ENCODE measurements around the gene NAA40.

NAA40 gene

DNA sequence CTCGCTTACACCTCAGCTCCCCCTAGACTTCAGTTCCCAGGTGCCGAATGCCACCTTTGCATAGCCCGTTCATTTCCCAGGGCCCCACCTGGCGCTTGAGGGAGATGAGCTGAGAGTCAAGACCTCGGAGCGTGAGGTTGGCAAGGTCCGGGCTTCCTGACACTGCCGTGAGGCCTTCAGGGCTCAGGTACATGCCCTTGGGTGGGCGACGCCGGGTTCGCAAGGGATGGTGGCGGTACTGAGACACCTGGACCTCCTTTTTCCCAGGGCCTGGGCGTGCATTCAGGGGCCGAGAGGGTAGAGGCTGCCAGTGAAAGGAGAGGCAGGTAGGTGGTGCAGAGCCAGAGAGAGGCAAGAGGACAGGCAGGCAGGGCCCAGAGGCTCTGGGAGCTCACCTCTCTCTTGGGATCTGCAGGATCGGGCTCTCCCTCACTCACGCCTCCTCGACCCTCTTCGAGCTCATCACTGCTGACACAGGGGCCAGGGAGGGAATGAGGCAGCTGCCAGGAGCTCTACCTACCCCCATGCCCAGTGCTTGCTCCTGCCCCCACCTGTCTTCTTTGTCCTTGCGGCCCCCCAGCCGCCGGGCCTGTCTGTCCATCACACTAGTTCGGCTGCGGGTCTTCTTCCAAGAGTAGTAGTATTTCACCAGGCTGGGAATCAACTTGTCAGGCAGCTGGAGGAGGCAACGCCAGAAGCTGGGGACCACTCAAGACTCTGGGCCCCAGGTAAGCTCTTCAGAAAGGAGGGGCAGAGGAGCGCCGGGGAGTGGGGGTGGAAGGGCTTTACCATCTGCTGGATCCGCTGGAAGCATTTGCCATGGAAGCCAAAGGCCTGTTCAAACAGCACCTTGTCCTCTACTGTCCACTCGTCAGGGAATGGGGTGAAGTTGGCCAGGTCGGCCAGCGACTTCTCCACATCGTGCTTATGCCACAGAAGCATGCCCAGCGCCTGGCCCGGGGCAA is 24.7 kb upstream of the NAA40 start:
- Histone ChIP-seq H3K4me1 (ENCODE audit: control insufficient read depth, insufficient read depth, low read length) (peaks cover 18% of the 10 kb centered on the region), H3K27me3 (replicated peaks; ENCODE audit: control insufficient read depth, insufficient read depth, low read length) (no peaks in the 10 kb centered on the region), H3K9me3 (ENCODE audit: control insufficient read depth, low read length) (no peaks in the 10 kb centered on the region), H3K9ac (ENCODE audit: low read length) (no peak overlapping the region), H3K4me3 (ENCODE audit: low read length) (no peak overlapping the region), H3K36me3 (ENCODE audit: control insufficient read depth, insufficient read depth, low read length, severe bottlenecking) (peaks cover 8% of the 10 kb centered on the region)
- DNase-seq (ENCODE audit: low read depth), result no peak

DNA sequence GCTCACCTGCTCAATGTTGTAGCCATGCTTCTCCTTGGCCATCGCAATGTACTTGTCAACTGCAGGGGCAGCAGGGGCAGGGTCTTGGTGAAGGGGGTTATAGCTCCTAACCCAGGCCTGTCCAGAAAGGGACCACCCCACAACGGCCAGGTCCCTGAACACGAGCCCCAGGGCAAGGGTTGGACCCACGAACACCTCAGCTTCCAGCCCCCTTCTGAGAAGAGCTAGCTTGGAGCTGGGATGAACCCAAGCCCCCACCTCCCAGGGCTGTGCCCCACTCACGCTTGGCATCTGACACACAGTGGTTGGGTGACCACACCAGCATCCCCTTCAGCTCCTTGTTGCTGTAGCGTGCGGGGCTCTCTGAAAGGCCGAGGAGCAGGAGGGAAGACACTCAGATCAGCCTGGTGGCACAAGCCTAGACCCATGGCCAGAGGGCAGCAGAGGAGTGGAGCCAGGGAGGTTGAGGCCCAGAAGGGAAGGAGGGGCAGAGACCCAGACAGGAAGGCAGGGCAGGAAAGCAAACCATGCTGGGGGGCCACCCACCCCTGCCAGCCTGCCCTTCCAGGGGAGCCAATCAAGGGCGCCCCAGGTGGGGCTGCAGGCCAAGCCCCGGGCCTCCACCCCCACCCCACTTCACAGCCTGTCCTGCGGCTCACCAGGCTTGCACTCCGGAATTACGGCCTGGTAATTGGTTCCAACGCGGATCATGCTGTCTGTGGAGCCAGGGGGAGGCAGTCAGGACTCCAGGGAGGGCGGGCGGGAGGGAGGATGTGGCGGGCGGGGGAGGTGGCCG is 23.7 kb upstream of the NAA40 start:
- no peaks in the 10 kb centered on the region for H3K9me3 ChIP-seq (ENCODE audit: control insufficient read depth, low read length)
- H3K27me3 ChIP-seq (replicated peaks; ENCODE audit: control insufficient read depth, insufficient read depth, low read length), result no peaks in the 10 kb centered on the region
- peaks cover 27% of the 10 kb centered on the region for H3K4me1 ChIP-seq (ENCODE audit: control insufficient read depth, insufficient read depth, low read length)
- no peak overlapping the region for H3K4me3 ChIP-seq (ENCODE audit: low read length)
- H3K9ac ChIP-seq (ENCODE audit: low read length), result no peak overlapping the region
- H3K36me3 ChIP-seq (ENCODE audit: control insufficient read depth, insufficient read depth, low read length, severe bottlenecking), result peaks cover 2% of the 10 kb centered on the region
- DNase-seq (ENCODE audit: low read depth), result no peak

DNA sequence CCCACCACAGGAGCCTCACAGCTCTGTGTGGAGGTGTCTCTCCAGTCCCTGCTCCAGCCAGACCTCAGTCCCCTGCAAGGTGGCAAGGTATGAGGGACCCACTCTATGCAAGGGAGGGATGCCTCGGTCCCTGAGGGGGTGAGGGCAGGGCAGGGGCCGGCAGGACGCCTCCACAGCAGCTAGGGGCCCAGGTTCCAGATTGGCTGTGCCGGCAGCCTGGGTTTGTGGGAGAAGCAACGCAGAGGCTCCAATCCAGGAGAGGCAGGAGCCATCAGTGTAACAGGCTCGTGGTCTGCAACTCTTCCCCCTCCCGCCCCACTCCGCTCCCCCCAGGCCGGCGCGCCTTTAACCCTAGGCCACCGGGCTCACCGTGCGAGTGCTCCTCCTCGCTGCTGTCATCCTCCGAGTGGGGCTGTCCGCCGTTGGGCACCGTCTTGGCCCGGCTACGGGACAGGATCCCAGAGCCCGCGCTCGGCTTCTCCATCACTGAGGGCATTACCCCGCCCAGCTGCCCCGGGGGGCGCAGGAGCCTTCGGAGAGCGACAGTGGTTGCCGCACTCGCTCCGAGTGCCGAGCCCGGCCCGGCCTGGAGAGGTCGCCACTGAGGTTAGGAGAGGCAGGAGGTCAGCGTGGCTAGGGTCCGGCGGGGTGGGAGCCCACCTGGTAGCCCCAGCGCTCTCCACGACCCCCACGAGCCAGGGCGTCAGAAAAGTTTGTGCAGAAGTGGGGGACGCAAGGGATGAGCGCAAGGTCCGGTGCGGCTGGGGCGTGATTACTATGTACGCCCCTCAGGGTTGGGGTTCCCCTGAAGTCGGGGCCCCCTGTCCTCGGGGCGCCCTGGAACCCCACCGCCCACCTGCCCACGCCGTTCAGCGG is 22.6 kb upstream of the NAA40 start:
- peak; percentile 42 for DNase-seq (ENCODE audit: low read depth)
- no peaks in the 10 kb centered on the region for H3K9me3 ChIP-seq (ENCODE audit: control insufficient read depth, low read length)
- no peaks in the 10 kb centered on the region for H3K27me3 ChIP-seq (replicated peaks; ENCODE audit: control insufficient read depth, insufficient read depth, low read length)
- H3K4me1 ChIP-seq (ENCODE audit: control insufficient read depth, insufficient read depth, low read length), result peaks cover 28% of the 10 kb centered on the region
- peak overlapping the region; percentile 68 for H3K9ac ChIP-seq (ENCODE audit: low read length)
- H3K36me3 ChIP-seq (ENCODE audit: control insufficient read depth, insufficient read depth, low read length, severe bottlenecking), result no peaks in the 10 kb centered on the region
- peak overlapping the region; percentile 76 for H3K4me3 ChIP-seq (ENCODE audit: low read length)

DNA sequence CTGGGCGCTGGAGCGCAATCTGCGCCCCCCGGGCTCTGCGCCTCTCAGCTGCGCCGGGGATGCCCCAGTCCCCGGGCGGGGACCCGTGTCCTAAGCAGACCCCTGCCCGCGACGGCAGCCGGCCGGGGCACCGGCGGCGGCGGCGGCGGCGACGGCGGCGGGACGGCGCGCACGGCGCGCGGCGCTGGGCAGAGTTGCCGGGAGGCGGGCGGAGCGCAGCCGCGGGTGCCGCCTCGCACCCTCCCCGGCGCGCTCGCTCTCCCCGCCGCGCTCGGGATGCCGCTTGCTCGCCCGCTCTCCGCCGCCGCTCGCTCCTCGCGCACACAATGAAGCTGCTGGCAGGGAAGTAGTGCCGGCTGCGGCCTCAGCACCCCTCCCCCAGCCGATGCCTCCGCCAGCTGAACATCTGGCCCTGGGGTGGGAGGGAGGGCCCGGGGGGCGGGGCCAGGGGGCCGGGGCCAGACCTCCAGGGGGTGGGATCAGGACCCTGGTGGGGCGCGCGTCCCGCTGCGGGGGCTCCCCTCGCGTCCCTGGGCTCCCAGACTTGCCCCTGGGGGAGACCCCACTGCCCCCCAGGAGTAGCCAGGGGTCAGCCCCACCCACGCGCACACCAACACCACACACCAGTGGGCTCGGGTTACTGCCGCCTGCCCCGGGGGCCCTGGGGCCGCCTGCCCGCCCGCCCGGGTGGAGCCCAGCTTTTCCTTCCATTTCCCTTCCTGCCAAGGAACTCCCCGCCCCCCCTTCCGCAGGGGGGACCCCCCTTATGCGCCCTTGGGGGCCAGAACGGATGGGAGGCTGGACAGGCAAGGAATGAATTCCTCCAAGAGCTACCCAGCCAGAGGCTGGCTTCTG is 21.7 kb upstream of the NAA40 start, which contains the start of gene RCOR2:
Gene RCOR2 (minus strand): TSS at position 328 of the 855 bp plus-strand sequence. CDS start 708 bp downstream, outside the sequence.
- no peaks in the 10 kb centered on the region for H3K27me3 ChIP-seq (replicated peaks; ENCODE audit: control insufficient read depth, insufficient read depth, low read length)
- peak within 1 kb of the TSS; percentile 68 for H3K9ac ChIP-seq (ENCODE audit: low read length)
- peak; percentile 85 for DNase-seq (ENCODE audit: low read depth)
- peaks cover 4% of the 10 kb centered on the region for H3K9me3 ChIP-seq (ENCODE audit: control insufficient read depth, low read length)
- H3K4me3 ChIP-seq (ENCODE audit: low read length), result peak within 1 kb of the TSS; percentile 76
- H3K4me1 ChIP-seq (ENCODE audit: control insufficient read depth, insufficient read depth, low read length), result peaks cover 28% of the 10 kb centered on the region
- H3K36me3 ChIP-seq (ENCODE audit: control insufficient read depth, insufficient read depth, low read length, severe bottlenecking), result no peaks in the 10 kb centered on the region

DNA sequence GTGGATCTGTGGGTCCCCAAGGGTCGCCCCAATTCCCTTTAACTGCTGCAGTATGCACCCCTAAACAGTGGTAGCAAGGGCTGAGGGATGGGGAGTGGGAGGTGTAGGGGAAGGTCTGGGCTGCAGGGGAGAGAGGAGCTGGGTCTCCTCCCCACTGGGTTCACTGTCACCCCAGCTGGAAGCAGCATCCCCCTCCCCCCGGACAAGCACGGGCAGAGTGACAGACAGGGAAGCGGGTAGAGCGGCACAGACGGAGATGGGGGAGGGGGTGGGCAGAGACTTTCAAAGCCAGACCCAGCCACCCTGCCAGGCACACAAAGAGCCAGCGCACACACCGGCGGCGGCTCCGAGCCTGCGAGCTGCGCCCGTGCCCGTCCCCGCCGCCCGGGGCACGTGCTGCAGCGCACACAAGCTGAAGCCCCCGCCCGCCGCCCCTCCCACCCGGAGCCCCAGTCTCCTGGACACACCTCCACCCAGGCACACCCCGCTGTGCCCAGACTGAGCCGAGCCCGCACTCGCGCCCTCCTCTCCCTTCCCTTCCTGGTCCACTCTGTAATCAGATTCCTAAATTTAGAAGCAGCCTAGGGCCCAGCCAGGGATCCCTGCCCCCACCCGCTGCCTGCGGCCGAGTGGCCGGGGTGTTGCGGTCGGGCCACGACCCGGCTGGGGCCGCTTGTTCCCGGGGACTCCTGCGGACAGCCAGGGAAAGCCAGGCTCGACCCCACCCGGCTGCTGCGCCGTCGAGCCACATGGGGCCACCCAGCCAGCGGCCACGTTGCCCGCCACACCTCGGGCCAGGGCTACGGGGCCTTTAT is 20.9 kb upstream of the NAA40 start:
- Histone ChIP-seq H3K4me1 (ENCODE audit: control insufficient read depth, insufficient read depth, low read length) (peaks cover 28% of the 10 kb centered on the region), H3K27me3 (replicated peaks; ENCODE audit: control insufficient read depth, insufficient read depth, low read length) (no peaks in the 10 kb centered on the region), H3K9me3 (ENCODE audit: control insufficient read depth, low read length) (peaks cover 5% of the 10 kb centered on the region), H3K9ac (ENCODE audit: low read length) (peak overlapping the region; percentile 58), H3K4me3 (ENCODE audit: low read length) (peak overlapping the region; percentile 61), H3K36me3 (ENCODE audit: control insufficient read depth, insufficient read depth, low read length, severe bottlenecking) (no peaks in the 10 kb centered on the region)
- DNase-seq (ENCODE audit: low read depth), result no peak

DNA sequence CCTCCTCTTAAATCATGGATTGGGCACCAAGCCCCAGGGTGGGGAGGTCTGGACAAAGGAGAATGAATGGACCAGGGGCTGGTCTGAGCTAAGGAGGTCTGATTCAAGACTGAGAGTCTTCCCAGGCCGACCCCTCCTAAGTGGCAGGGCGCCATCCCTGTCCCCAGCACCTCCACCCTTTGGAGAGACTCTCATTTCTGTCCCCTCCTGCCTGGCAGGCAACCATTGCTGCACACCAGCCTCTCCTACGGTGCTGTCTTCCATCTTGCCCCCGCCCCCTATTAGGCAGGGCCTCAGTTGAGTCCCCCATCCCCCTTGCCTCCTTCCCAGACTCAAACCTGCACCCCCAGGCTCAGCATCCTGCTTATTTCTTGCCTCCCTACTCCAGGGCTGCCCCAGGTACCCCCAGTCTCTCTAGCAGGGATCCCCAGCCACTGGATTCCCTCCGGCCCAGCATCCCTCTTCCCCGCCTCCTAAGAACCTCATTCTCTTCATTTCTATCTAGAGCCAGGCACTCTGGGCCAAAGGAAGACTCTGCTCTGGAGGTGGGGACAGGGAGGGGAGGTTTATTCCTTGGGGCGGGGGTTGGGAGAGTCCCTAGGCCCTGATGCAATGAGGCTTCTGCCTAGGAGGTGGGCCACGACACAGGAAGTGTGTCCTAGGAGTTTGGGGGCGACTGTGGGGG is 20.2 kb upstream of the NAA40 start:
- no peak for DNase-seq (ENCODE audit: low read depth)

DNA sequence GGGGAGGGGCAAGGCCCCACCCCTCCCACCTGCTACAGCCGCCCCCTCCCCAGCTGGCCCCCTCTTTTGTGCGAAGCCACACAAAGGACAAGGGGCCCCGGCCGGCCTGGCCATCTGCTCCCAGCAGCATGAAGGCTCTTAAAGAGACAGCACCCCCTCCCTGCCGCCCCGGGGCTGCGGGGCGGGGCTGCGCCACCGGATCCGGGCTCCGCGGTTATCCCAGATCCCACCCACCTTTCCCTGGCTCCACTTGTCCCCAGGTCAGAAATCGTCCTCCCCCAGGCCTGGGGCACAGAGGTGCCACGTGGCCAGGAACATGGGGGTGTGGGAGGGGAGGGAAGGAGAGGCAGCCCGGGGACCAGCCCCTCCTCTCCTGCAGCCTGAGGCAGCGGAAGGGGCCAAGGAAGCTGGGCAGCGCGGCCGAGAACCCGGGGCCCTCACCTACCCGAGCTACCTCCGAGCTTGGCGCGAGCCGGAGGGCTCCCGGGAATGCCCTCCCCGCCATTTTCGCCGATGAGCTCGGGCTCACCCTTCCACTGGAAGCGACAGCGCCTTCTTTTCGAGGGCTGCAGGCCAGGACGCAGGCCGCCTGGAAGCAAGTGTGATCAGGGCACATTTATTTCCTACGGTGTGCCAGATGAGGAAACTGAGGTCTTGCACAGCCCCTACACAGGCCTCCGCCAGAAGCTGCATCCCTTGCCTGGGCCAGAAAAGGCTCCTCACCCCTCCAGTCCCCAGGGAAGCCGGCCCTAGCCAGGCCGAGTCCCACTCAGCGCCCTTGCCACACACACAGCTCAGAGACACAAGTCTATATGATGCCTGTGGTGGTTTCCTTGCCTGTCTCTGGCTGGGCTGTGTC is 19.3 kb upstream of the NAA40 start:
- no peak for DNase-seq (ENCODE audit: low read depth)
- H3K4me3 ChIP-seq (ENCODE audit: low read length), result peak overlapping the region; percentile 11

More for the DNA sequence above, 20.2 kb upstream of the NAA40 start:
- Histone ChIP-seq H3K27me3 (replicated peaks; ENCODE audit: control insufficient read depth, insufficient read depth, low read length) (no peaks in the 10 kb centered on the region), H3K36me3 (ENCODE audit: control insufficient read depth, insufficient read depth, low read length, severe bottlenecking) (no peaks in the 10 kb centered on the region), H3K9ac (ENCODE audit: low read length) (peak overlapping the region; percentile 58), H3K4me1 (ENCODE audit: control insufficient read depth, insufficient read depth, low read length) (peaks cover 28% of the 10 kb centered on the region), H3K9me3 (ENCODE audit: control insufficient read depth, low read length) (peaks cover 5% of the 10 kb centered on the region), H3K4me3 (ENCODE audit: low read length) (no peak overlapping the region)

GRCh38 chr11:63920126-63920938 is 18.5 kb upstream of the NAA40 start:
- Histone ChIP-seq H3K4me1 (ENCODE audit: control insufficient read depth, insufficient read depth, low read length) (peaks cover 28% of the 10 kb centered on the region), H3K9me3 (ENCODE audit: control insufficient read depth, low read length) (peaks cover 5% of the 10 kb centered on the region), H3K9ac (ENCODE audit: low read length) (peak overlapping the region; percentile 39), H3K4me3 (ENCODE audit: low read length) (peak overlapping the region; percentile 11), H3K27me3 (replicated peaks; ENCODE audit: control insufficient read depth, insufficient read depth, low read length) (peaks cover 4% of the 10 kb centered on the region), H3K36me3 (ENCODE audit: control insufficient read depth, insufficient read depth, low read length, severe bottlenecking) (no peaks in the 10 kb centered on the region)
- DNase-seq (ENCODE audit: low read depth), result no peak

More for the DNA sequence above, 19.3 kb upstream of the NAA40 start:
- Histone ChIP-seq H3K36me3 (ENCODE audit: control insufficient read depth, insufficient read depth, low read length, severe bottlenecking) (no peaks in the 10 kb centered on the region), H3K4me1 (ENCODE audit: control insufficient read depth, insufficient read depth, low read length) (peaks cover 28% of the 10 kb centered on the region), H3K27me3 (replicated peaks; ENCODE audit: control insufficient read depth, insufficient read depth, low read length) (no peaks in the 10 kb centered on the region), H3K9ac (ENCODE audit: low read length) (peak overlapping the region; percentile 39), H3K9me3 (ENCODE audit: control insufficient read depth, low read length) (peaks cover 5% of the 10 kb centered on the region)

Data from adipocyte (in vitro differentiated cells).